GM12801 (cell line): ENCODE data around the gene PLEKHA4.

Experiments used
- TF ChIP-seq, protein P1 (sequence below): IDR thresholded peaks from one replicate; pipeline ENCODE4 v1.5.1; 2011; ENCODE audit warnings: control low read depth; ENCODE audit not compliant: insufficient read length; ENCODE audit errors: extremely low read depth

PLEKHA4 gene

DNA sequence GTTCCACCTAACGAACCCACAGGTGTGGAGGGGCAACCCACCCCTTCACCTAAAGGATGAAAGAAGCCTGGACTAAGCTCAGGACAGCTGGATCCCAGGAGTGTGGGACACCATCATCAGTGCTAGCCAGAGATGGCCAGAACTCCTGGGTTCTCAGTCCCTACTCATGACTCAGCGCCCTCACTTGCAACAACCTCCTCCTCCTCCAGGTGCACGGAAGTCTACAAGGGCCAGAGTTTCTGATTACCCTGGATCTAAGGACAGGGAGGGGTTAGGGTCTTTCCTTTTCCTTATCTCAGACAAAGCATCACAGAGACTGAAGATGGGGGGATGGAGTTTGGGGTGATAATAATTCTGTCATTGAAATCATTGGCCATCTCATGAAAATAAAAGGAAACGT, 22.1 kb upstream of the PLEKHA4 start:
- TF ChIP-seq, protein P1, sequence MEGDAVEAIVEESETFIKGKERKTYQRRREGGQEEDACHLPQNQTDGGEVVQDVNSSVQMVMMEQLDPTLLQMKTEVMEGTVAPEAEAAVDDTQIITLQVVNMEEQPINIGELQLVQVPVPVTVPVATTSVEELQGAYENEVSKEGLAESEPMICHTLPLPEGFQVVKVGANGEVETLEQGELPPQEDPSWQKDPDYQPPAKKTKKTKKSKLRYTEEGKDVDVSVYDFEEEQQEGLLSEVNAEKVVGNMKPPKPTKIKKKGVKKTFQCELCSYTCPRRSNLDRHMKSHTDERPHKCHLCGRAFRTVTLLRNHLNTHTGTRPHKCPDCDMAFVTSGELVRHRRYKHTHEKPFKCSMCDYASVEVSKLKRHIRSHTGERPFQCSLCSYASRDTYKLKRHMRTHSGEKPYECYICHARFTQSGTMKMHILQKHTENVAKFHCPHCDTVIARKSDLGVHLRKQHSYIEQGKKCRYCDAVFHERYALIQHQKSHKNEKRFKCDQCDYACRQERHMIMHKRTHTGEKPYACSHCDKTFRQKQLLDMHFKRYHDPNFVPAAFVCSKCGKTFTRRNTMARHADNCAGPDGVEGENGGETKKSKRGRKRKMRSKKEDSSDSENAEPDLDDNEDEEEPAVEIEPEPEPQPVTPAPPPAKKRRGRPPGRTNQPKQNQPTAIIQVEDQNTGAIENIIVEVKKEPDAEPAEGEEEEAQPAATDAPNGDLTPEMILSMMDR = no peak

DNA sequence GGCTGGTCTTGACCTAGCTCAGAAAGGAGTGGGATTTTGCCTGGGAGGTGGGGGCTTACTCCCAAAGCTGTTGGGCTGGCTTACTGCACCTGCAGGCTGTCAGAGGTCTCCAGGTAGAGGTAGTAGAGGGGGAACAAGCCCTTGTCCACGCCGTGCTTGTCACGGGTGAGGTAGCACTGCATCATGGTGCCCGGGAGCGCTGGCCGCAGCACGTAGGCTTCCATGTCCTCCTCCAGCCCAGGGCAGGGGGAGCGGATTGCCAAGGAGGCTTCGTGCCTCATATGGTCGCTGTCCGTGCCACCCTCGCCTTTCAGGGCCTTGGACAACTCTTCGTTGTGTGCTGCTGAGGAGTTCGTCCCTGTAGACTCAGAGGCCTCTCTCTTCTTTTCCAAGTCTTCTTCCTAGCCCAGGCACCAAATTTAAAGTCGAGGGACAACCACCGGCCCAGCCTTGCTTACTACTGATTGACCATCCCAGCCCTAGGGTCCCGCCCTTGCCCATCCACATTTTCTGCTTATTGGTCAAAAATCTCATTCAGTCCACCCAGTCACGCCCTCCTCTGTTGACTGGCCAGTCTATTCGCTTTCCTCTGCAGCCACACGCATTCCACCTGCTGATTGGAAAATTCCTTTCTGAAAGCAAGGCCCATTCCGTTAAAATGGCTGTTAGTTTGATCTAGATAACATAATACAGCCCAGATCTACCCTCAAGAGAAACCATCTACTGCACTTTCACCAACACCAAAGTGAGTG, 19.6 kb upstream of the PLEKHA4 start:
- TF ChIP-seq, protein P1 = no peak

DNA sequence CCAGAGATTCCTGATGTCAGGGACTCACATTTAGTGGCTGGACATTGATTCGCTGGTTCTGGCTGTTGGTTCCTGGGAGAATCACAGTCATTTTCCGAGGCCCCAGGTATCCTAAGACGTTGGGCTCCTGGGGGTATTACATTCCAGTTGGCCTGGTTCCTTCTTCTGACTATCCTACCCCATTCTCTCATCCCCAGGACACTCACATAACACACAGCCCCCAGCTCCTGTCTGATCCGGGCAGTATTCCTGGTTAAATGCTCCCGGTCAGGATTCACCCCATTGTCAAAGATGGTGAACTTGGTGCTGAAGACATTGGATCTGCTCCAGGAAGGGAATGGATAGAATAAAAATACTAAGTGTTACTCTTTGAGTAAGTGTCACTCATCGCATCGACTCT, 15.3 kb upstream of the PLEKHA4 start:
- TF ChIP-seq, protein P1 = no peak

DNA sequence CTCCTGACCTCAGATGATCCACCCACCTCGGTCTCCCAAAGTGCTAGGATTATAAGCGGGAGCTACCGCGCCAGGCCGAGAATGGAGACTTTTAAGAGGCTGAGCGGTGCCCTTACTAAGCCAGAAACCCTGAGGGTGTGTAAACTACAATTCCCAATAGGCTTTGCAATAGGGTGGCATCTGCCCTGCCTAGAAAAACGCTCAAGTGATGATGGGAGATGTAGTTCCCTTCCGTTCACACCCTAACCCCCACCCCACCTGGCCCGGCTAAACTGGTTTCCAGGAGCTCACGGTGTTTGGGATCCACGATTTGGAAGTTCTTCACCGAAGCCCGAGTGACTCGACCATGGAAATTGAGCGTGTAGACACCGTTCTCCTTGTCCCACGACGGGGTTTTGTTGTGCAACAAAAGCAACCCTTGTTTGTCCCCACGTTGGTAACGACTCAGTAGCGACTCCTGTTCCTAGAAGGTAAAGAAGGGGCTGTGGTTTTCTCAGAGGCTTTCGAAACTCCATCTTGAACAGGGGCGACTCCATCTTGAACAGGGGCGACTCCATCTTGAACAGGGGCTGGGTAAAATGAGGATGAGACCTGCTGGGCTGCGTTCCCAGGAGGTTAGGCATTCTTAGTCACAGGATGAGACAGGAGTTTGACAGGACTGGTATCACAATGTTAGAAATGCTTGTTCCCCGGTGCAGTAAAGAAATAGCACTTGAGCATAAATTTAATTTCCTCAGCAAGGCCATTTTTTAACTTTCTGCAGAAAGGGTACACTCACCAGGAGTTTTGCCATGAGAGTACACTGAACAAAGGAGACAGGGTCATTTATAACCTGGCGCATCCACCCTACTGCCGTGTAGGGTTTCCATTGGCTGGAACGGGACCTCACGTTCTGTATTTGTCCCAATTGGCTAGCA, 13.6 kb upstream of the PLEKHA4 start:
- TF ChIP-seq, protein P1 = no peak

DNA sequence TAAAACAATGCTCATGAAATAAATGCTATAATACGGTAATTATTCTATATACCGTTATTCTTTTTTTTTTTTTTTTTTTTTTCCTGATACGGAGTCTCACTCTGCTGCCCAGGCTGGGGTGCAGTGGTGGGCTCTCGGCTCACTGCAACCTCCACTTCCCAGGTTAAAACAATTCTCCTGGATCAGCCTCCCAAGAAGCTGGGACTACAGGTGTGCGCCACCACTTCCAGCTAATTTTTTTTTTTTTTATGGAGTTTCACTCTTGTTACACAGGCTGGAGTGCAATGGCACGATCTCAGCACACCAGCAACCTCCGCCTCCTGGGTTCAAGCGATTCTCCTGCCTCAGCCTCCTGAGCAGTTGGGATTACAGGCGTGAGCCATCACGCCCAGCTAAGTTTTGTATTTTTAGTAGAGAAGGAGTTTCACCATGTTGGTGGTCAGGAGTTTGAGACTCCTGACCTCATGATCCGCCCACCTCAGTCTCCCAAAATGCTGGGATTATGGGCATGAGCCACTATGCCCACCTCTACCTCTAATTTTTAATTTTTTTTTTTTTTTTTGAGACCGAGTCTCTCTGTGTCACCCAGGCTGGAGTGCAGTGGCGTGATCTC, 10.7 kb upstream of the PLEKHA4 start:
- TF ChIP-seq, protein P1 = no peak

DNA sequence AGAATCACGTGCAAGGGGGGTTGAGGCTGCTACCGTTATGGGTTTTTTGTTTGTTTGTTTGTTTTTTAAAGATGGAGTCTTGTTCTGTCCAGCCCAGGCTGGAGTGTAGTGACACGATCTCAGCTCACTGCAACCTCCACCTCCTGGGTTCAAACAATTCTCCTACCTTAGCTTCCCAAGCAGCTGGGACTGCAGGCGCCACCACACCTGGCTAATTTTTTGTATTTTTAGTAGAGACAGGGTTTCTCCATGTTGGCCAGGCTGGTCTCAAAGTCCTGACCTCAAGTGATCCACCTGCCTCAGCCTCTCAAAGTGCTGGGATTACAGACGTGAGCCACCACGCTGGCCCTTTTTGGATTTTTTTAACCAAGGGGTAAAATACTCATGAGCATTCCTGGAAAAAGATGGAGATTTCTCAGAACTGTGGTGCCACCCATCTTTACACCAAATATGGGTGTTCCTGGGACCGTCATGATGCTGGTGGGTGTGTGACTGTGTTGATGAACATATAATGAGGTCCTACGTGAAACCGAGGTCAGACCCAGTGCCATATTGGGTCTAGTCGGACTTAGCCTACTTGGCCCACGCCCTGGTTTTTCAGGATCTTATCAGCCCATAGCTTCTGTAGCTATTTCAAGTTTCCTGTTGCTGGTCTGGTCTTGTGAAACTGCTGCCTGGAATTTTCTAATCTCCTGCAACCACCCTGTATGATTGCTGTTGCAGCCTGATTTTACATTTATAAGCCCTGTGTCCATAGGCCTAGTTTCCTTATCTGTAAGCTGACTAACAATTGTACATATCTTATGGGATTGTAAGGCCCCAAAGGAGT, 10.0 kb upstream of the PLEKHA4 start:
- TF ChIP-seq, protein P1 = no peak

DNA sequence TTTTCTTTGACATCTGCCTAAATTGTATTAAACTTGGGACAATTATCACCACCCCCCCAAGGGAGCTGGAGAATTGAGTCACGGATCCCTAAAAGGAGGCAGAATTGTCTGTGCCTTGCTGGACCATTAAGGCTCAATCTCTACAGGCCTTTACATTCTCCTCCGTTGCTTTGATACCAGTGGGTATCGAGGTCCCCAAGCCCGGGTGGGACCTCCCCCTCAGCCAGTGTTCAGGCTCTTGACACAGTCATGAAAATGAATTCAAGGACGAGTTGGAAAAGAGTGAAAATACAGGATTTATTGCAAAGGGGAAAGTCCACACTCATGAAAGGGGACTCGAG, 9.4 kb upstream of the PLEKHA4 start:
- TF ChIP-seq, protein P1 = no peak
